GM21360 (cell line): ENCODE data around the gene POU2F2.

Experiments
- ATAC-seq: cut with Tn5 transposase; IDR thresholded peaks from one replicate; pipeline ENCODE4 v1.9.1; 2021; ENCODE audit warnings: mild to moderate bottlenecking, moderate library complexity; ENCODE audit not compliant: unreplicated experiment

Gene POU2F2

DNA sequence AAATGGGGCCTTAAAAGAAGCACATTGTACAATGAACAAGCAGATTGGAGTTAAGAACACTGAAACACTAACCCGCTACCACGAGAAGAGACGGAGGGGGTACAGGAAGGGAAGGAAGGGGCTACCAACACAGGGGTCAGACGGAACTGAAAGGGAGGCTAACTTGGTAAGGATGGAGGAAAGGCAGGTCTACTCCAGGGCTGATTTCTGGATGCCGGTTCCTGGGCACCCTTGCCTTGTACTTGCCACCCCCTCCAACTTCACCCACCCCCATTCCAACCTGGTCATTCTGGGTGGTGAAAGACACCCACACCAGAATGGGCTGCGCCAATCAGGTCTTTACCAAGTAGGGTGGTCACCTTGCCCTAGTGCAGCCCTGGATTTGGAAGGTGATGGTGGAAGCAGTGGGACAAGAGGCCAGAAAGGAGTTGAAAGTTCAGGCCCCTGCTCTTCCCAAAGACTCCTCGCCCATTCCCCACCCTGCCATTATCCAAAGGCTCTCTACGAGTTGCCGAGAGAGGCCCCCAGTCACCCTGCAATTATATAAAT is 46.0 kb downstream of the POU2F2 start:
- no peak for ATAC-seq

DNA sequence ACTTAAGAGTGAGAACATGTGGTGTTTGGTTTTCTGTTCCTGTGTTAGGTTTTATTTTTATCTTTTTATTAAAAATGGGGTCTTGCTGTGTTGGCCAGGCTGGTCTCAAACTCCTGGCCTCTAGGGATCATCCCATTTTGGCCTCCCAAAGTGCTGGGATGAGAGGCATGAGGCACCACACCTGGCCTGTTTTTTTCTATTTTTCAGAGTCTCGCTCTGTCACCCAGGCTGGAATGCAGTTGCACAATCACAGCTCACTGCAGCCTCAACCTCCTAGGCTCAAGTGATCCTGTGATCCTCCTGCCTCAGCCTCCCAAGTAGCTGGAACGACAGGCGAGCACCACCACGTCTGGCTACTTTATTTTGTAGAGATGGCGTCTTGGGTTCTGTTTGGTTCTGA is 48.7 kb downstream of the POU2F2 start:
- no peak for ATAC-seq

DNA sequence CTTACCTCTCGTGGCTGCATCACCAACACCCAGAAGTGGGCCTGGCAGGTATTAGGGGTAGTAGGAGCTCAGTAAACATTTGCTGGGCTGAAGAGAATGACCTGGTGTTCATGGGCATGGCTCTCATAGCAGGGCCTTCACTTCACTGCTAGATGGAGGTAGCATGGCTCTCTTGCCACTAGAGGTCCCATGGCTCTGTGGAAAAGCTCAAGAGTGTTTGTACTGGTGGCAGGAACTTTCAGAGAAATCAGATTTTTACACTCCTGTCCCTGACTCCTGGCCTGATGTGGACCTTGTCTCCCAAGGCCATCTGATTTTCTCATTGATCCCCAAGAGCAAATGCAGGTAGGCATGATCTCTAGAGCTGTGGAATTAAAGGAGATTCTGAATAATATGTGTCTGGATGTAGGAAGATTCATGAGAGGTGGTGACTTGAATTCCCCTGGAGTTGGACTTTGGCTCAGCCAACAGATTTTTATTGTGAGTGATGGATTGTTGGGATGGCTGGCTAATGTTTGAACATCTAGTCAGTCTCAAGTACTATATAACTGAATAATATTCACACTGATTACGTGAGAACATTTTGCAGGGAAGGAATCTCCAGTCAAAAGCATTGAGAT is 50.6 kb downstream of the POU2F2 start:
- no peak for ATAC-seq

DNA sequence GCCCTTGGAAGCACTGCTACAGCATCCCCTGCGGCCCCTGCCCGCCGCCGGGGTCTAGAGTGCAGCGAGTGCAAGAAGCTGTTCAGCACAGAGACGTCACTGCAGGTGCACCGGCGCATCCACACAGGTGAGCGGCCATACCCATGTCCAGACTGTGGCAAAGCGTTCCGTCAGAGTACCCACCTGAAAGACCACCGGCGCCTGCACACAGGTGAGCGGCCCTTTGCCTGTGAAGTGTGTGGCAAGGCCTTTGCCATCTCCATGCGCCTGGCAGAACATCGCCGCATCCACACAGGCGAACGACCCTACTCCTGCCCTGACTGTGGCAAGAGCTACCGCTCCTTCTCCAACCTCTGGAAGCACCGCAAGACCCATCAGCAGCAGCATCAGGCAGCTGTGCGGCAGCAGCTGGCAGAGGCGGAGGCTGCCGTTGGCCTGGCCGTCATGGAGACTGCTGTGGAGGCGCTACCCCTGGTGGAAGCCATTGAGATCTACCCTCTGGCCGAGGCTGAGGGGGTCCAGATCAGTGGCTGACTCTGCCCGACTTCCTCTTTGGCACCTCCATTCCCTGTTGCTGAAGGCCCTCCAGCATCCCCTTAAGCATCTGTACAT is 51.4 kb downstream of the POU2F2 start:
- ATAC-seq: no peak

DNA sequence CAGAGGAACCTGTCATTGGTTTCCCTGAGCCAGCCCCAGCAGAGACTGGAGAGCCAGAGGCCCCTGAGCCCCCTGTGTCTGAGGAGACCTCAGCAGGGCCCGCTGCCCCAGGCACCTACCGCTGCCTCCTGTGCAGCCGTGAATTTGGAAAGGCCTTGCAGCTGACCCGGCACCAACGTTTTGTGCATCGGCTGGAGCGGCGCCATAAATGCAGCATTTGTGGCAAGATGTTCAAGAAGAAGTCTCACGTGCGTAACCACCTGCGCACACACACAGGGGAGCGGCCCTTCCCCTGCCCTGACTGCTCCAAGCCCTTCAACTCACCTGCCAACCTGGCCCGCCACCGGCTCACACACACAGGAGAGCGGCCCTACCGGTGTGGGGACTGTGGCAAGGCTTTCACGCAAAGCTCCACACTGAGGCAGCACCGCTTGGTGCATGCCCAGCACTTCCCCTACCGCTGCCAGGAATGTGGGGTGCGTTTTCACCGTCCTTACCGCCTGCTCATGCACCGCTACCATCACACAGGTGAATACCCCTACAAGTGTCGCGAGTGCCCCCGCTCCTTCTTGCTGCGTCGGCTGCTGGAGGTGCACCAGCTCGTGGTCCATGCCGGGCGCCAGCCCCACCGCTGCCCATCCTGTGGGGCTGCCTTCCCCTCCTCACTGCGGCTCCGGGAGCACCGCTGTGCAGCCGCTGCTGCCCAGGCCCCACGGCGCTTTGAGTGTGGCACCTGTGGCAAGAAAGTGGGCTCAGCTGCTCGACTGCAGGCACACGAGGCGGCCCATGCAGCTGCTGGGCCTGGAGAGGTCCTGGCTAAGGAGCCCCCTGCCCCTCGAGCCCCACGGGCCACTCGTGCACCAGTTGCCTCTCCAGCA is 52.1 kb downstream of the POU2F2 start:
- no peak for ATAC-seq

DNA sequence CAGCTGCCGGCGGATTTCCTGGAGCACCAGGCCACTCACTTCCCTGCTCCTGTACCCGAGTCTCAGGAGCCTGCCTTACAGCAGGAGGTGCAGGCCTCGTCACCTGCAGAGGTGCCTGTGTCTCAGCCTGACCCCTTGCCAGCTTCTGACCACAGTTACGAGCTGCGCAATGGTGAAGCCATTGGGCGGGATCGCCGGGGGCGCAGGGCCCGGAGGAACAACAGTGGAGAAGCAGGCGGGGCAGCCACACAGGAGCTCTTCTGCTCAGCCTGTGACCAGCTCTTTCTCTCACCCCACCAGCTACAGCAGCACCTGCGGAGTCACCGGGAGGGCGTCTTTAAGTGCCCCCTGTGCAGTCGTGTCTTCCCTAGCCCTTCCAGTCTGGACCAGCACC is 53.0 kb downstream of the POU2F2 start:
- no peak for ATAC-seq

DNA sequence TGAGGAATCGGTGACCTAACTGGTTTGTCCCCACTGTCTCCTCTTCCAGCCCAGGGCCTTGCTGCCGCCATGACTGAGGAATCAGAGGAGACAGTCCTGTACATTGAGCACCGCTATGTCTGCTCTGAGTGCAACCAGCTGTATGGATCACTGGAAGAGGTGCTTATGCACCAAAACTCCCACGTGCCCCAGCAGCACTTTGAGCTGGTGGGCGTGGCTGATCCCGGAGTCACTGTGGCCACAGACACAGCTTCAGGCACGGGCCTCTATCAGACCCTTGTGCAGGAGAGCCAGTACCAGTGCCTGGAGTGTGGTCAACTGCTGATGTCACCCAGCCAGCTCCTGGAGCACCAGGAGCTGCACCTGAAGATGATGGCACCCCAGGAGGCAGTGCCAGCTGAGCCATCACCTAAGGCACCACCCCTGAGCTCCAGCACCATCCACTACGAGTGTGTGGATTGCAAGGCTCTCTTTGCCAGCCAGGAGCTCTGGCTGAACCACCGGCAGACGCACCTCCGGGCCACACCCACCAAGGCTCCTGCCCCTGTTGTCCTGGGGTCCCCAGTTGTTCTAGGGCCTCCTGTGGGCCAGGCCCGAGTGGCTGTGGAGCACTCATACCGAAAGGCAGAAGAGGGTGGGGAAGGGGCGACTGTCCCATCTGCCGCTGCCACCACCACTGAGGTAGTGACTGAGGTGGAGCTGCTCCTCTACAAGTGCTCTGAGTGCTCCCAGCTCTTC is 53.5 kb downstream of the POU2F2 start:
- ATAC-seq: no peak

DNA sequence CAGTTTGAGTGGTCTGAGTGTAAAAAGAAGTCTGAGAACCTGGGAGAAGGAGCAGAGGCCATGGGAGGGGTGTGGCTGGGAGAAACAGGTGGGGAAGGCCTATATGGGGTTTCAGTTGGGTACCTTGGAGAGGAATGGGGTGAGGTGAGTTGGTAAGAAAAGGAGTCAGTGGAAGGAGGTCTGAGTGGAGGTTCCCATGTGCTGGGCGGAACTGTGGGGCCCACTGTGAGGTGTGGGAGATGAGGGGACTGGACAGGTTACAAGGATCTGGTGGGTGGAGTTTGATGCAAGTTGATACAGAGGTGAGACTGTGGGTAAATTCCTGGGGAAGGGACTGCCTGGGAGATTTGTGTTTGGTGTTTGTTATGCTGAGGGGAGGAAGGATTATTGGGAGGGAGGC is 54.2 kb downstream of the POU2F2 start:
- ATAC-seq: no peak

DNA sequence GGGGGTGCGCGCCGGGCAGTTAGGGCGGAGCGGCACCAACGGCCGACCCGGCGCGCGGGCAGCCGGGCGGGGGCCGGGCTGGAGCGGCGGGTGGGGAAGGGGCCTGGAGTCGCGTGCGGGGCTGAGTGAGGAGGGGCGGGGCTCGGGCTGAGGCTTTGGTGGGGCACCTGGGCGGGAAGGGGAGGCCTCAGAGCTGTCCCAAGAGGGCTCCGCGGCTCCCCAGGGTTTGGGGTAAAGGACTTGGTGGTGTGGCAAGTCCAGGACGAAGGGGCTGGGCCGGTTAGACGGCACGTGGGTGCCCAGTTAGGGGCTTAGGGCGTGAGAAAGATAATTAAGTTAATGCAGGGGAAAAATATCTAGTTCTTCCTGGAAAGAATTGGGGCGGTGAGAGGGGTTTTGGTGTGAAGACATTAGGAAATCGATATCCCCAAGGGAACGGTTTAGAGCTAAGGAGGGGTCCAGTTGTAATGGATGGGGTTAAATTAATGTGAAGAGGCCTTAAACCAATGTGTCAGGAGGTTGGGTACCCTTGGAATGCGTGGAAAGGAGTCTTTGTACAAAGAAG is 55.8 kb downstream of the POU2F2 start:
- no peak for ATAC-seq

DNA sequence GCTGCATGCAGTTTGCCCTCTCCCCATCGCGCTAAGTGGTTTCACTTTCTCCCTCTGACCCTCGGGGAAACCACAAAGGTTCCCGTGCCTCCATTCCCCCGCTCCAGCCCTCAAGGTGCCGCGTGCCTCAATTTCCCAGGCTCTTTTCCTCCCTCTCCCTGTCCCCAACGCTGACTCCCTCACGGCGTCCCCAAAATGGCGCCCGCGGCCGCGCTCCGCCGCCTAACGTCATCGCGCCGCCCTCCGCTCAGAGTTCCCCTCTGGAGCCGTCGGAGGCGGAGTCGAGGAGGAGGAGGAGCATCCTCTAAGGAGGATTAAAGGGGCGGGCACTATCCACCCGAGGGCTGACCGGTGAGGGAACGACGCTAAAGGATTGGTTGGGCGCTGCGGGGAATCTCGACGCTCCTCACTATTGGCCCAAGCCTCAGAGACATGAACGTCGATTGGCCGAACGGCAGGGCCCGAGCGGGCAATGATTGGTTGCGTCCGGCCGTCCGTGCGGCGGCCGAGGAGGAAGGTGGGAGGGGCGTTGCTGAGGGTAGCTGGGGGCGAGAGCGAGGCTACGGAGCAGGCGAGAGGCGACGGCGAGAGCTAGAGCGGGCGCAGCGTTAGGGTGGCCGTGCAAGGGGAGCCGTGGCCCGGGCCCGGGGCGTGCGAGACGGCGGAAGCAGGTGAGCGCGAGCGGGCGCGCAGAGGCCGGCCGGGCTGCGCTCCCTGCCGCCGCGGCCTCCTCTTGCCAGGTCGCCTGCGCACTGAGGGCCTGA is 56.4 kb downstream of the POU2F2 start, which contains the start of gene ZNF574:
ZNF574 (plus strand) TSS at position 551 of the 764 bp plus-strand sequence. CDS start 2,441 bp downstream, outside the sequence.
- ATAC-seq: peak; percentile 85

DNA sequence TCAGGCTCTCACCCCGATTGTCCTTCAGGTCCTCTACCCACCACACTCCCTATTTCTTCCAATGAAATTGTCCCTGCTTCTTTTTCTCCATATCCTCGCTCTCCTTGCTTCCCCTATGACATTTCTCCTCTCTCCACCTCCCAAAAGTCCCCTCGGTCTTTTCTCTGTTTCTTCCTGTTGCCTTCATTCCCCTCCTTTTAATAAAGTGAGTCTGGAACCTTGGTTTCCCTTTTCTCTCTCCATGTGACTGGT is 57.0 kb downstream of the POU2F2 start:
- no peak for ATAC-seq

DNA sequence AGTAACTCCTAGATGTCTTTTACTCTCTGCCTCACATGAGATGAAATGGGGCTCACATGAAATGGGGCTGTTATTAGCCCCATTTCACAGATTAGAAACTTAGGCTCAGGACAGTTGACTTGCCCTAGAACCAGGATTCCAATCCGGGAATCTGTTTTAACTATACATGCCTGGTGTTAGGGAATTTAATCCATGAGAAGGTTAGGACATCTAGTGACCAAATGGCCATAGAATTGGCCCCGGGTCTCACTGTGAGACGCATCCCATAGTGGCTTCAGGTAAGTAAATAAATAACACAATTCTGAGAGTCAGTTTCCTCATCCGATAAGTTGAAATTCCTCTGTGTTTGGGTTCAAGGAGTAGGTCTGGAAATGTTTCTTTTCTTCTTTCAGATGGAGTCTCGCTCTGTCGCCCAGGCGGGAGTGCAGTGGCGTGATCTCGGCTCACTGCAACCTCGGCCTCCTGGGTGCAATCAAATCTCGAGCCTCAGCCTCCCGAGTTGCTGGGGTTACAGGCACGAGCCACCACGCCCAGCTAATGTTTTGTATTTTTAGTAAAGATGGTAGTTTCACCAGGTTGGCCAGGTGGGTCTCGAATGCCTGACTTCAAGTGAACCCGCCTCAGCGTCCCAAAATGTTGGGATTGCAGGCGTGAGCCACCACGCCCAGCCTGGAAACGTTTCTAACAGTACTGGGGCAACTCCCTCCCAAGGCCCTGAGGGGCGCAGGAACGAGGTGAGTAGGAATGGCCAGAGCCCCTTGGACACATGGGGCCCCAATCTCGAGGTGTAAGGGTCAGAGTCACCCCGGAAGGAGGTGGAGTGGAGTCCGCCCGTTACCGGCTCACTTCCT is 57.5 kb downstream of the POU2F2 start:
- no peak for ATAC-seq

DNA sequence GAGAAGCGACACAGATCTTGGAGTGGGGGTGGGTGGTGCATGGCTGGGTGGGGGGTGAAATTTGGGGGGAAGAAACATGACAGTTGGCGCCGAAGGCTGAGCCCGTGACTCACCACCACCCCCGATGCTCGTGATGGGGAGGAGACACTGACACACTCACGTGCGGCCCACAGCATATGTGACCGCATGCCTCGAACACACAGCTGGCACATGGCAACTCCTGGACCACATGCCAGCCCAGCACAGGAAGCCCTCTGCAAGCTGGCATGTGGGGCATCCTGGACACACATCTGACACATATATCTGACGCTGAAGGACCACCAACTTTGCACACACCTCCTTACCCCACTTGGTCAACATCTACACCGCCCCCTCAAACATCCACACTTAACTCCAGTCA is 61.0 kb downstream of the POU2F2 start:
- no peak for ATAC-seq

DNA sequence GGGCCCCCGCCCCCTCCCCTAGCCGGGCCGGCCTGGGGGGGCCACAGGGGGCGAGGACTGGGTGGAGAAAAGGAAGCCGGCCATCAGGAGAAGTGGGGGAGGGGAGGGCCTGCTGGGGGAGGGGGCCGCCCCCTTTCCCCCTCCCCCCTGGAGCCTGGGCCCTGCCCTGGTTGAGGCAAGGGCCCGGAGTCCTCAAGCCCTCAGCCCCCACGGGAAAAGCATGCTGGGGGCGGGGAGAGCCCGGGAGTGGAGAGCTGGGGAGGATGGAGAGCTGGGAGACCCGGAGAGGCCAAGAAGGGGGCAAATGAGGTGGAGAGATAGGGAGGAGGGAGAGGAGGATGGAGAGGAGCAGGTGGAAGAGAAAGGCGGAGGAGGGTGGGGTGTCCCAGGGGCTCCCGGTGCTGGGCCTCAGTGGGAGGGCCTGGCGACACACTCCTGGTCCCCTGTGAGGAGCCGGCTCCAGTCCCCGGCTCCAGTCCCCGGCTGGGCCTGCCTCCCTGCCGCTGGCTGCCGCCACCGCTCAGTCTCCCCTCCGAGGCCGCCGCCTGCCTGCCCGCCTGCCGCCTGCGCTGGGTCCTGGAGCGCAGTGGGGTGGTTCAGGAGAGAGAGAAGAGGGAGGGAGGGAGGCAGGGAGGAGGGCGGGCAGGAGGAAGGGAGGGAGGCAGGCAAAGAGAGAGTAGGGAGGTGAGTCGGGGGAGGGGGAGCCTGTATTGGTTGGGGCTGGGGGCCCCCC is 62.5 kb downstream of the POU2F2 start, which contains the start of gene GRIK5:
GRIK5 (minus strand) TSS at position 588 of the 733 bp plus-strand sequence. CDS start 4,436 bp downstream, outside the sequence.
- ATAC-seq: no peak

DNA sequence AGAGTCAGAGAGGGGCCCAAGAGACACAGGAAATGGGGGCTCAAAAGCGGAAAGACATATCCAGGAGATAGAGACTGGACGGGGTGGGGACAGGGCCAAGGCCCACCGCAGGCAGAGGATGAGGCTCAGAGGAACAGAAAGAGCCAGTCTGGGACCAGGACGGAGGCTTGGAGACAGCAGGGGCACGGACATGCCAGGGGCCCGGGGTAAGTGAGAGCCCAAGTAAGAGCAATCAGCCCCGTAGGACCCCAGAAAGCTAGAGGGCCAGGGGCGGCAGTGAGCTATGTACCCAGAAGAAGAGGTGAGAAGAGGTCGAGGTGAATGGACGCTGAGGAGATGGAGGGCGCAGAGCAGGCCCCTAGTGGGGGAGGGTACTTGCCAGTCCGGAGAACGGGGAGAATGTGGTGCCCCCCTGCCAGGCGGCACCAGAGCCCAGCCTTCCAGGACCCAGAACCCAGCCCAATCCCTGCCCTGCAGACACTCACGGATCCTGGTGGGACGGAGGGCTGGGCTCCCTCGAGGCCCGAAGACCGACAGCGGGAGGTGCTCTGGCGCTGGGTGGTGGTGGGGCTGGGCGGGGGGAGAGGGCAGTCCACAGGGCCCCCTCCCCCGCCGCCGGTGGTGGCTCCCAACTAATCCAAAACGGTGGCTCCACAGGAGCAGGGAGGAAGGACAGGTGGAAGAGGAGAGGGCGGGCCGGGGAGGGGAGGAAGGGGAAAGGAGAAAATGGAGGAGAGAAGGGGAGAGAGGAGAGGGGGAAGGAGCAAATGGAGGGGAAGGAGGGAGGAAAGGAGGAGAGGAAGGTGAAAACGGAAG is 63.3 kb downstream of the POU2F2 start:
- no peak for ATAC-seq

DNA sequence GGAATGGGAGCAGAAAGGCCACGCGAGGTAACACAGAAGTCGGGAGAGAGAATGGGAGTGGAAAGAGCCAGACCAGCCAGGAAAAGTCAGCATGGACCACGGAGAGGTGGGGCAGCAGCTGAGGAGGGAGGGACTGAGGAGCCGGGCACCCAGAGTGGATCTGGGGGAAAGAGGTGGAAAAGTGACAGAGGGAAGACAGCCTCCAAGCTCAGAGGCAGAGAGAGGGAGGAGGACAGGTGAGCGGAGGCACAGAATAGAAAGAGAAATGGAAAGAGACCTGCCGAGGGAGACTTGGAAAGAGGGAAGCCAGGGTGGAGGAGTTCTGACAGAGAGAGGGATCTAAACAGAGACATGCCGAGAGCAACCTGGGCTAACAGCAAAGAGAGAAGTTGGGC is 63.9 kb downstream of the POU2F2 start:
- ATAC-seq: no peak

DNA sequence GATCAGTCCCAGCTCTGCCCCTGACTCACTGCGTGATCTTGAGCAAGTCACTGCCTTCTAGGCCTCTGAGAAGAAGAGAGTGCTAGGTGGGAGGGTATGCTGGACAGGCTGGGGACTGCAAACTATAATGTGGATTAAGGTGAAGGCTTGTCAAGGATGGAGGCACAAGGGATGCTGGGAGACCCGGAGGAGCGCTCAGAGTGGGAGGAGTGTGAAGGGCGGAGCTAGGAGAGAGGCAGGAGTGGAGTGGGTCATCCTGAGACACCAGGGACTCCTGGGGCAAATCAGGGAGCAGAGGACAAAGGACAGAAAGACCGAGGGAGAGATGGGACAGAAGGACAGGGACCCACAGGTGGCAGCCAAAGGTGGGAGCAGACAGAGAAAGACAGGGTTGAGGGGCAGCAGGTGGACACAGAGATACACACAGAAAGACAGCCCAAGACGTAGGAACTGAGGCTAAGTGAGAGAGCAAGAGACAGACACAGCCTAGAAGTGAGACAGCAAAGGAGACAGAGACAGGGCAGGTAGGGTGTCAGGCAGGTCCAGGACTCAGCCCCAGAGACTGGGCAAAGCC is 64.8 kb downstream of the POU2F2 start:
- no peak for ATAC-seq
